GM23338 (cell line): ENCODE data around the gene DIP2C. TPM values are rescaled to one million over a fixed set of nuclear protein-coding genes. Genes with fewer than 3 reads are reported as not detected.

ENCODE experiments used
- ATAC-seq: fragments of 200-7000 bp; cut with Tn5 transposase; 3 replicates; pipeline ENCODE4 v1.9.1; 2020
- DNase-seq: peaks from one replicate; pipeline ENCODE4 v3.0.0-alpha.2; 2015; ENCODE audit warnings: low spot score
- H2AFZ ChIP-seq: fragments of 200-600 bp; sonication (generic); 2 replicates; pipeline ENCODE4 v1.8.0; 2016; ENCODE audit warnings: antibody characterized with exemption, mild to moderate bottlenecking, moderate library complexity
- H3F3A ChIP-seq: fragments of 200-600 bp; sonication (generic); replicated peaks from 2 replicates; pipeline ENCODE4 v1.8.0; 2017; ENCODE audit warnings: antibody characterized with exemption, mixed run types, low read depth
- H3K27ac ChIP-seq: fragments of 200-600 bp; sonication (generic); 2 replicates; pipeline ENCODE4 v1.6.1; 2016; ENCODE audit warnings: low read depth
- H3K27me3 ChIP-seq: fragments of 200-600 bp; sonication (generic); 2 replicates; pipeline ENCODE4 v1.8.0; 2016; ENCODE audit warnings: mild to moderate bottlenecking, mixed run types, moderate library complexity; ENCODE audit not compliant: insufficient read depth
- H3K36me3 ChIP-seq: fragments of 200-600 bp; sonication (generic); 2 replicates; pipeline ENCODE4 v1.8.0; 2016; ENCODE audit warnings: mild to moderate bottlenecking; ENCODE audit not compliant: insufficient read depth
- H3K4me1 ChIP-seq: fragments of 200-600 bp; sonication (generic); 2 replicates; pipeline ENCODE4 v1.8.0; 2016; ENCODE audit warnings: mild to moderate bottlenecking, moderate library complexity; ENCODE audit not compliant: insufficient read depth
- H3K4me2 ChIP-seq: fragments of 200-600 bp; sonication (generic); 2 replicates; pipeline ENCODE4 v1.7.1; 2017; ENCODE audit warnings: mixed run types
- H3K4me3 ChIP-seq: fragments of 200-600 bp; sonication (generic); 2 replicates; pipeline ENCODE4 v1.6.1; 2016; ENCODE audit warnings: mixed run types
- H3K79me2 ChIP-seq: fragments of 200-600 bp; sonication (generic); replicated peaks from 2 replicates; pipeline ENCODE4 v1.8.0; 2017; ENCODE audit warnings: mild to moderate bottlenecking; ENCODE audit not compliant: insufficient read depth
- H3K9me2 ChIP-seq: fragments of 200-600 bp; sonication (generic); 2 replicates; pipeline ENCODE4 v1.8.0; 2017; ENCODE audit not compliant: insufficient read depth
- H4K20me1 ChIP-seq: fragments of 200-600 bp; sonication (generic); replicated peaks from 2 replicates; pipeline ENCODE4 v1.8.0; 2017; ENCODE audit warnings: mild to moderate bottlenecking; ENCODE audit not compliant: insufficient read depth
- H3K27ac Mint-ChIP-seq: 2 replicates; pipeline ENCODE4 v1.8.0; 2020; ENCODE audit warnings: inconsistent platforms, mild to moderate bottlenecking, moderate library complexity, mixed read lengths
- H3K27me3 Mint-ChIP-seq: 3 replicates; pipeline ENCODE4 v1.8.0; 2022; ENCODE audit warnings: low read depth, mild to moderate bottlenecking, moderate library complexity, mixed read lengths, inconsistent platforms; ENCODE audit not compliant: insufficient read depth, poor library complexity
- H3K36me3 Mint-ChIP-seq: 3 replicates; pipeline ENCODE4 v1.8.0; 2021; ENCODE audit warnings: low read depth, mild to moderate bottlenecking, inconsistent platforms, moderate library complexity, mixed read lengths
- H3K4me1 Mint-ChIP-seq: 3 replicates; pipeline ENCODE4 v1.8.0; 2020; ENCODE audit warnings: mild to moderate bottlenecking, inconsistent platforms, mixed read lengths
- H3K4me3 Mint-ChIP-seq: 3 replicates; pipeline ENCODE4 v1.8.0; 2021; ENCODE audit warnings: moderate library complexity, mild to moderate bottlenecking, inconsistent platforms, mixed read lengths
- H3K9me3 Mint-ChIP-seq: 3 replicates; pipeline ENCODE4 v1.8.0; 2020; ENCODE audit warnings: moderate library complexity, mild to moderate bottlenecking, inconsistent platforms, mixed read lengths
- CREB1 ChIP-seq: fragments of 250-450 bp; sonication (Bioruptor Pico); IDR thresholded peaks from 2 replicates; pipeline ENCODE4 v1.5.0; 2020; ENCODE audit warnings: low read depth, mild to moderate bottlenecking, moderate library complexity
- CTCF ChIP-seq, 2 experiments: fragments of 200-600 bp in 1 of 2; sonication (generic) in 1 of 2; conservative IDR thresholded peaks; 2 replicates each; pipeline versions ENCODE4 v1.5.1 to v1.6.1; 2016 to 2017; ENCODE audit warnings: antibody characterized with exemption in 2 of 2, low read depth in 2 of 2, mild to moderate bottlenecking in 2 of 2, moderate library complexity in 1 of 2
- ETS1 ChIP-seq: IDR thresholded peaks from 2 replicates; pipeline ENCODE4 v1.6.1; 2016; ENCODE audit warnings: antibody characterized with exemption
- EZH2phosphoT487 ChIP-seq: fragments of 200-600 bp; sonication (generic); IDR thresholded peaks from one replicate; pipeline ENCODE4 v1.8.1; 2018; ENCODE audit warnings: antibody characterized with exemption; ENCODE audit not compliant: unreplicated experiment
- JUNB ChIP-seq: IDR thresholded peaks from one replicate; pipeline ENCODE4 v1.6.1; 2016; ENCODE audit warnings: antibody characterized with exemption; ENCODE audit not compliant: unreplicated experiment
- POLR2AphosphoS5 ChIP-seq: IDR thresholded peaks from 2 replicates; pipeline ENCODE4 v1.6.1; 2016; ENCODE audit warnings: antibody characterized with exemption, low read depth
- REST ChIP-seq: IDR thresholded peaks from one replicate; pipeline ENCODE4 v1.6.1; 2018; ENCODE audit warnings: antibody characterized with exemption; ENCODE audit not compliant: unreplicated experiment
- ZNF114 ChIP-seq: fragments of 250-450 bp; sonication (Bioruptor Pico); IDR thresholded peaks from 2 replicates; pipeline ENCODE4 v1.5.0; 2020; ENCODE audit warnings: mild to moderate bottlenecking, moderate library complexity
- ZNF331 ChIP-seq: fragments of 250-450 bp; sonication (Bioruptor Pico); IDR thresholded peaks from 2 replicates; pipeline ENCODE4 v1.5.0; 2020; ENCODE audit warnings: low read depth, mild to moderate bottlenecking, moderate library complexity
- ZNF462 ChIP-seq: fragments of 250-450 bp; sonication (Bioruptor Pico); IDR thresholded peaks from 2 replicates; pipeline ENCODE4 v1.5.0; 2020; ENCODE audit warnings: mild to moderate bottlenecking, moderate library complexity
- polyA plus RNA-seq: library from polyadenylated mRNA; unstranded; fragments of >200 nt; fragmentation: Nextera tagmentation; extraction: Ambion mirVana; gene quantifications from 2 replicates; pipeline ENCODE4 v1.2.1, GENCODE V29; 2016
- total RNA-seq: library from RNA; depleted of rRNA; stranded (reverse); fragments of >200 nt; shearing (Covaris generic); gene quantifications from 2 replicates; pipeline ENCODE4 v1.2.3, GENCODE V29; 2014

Gene DIP2C
- total and polyA plus RNA-seq, 2 experiments from 2014 or later, result 5.1 to 7.7 TPM

- Histone ChIP-seq H3F3A (no peaks in the 10 kb centered on the region), H3K27ac (no peak overlapping the region), H3K79me2 (peaks cover 24% of the 10 kb centered on the region), H3K4me3 (no peak overlapping the region), H3K36me3 (no peaks in the 10 kb centered on the region), H3K9me2 (no peaks in the 10 kb centered on the region), H3K4me1 (no peaks in the 10 kb centered on the region), H3K27me3 (no peaks in the 10 kb centered on the region), H2AFZ (no peak overlapping the region), H4K20me1 (peaks cover 1% of the 10 kb centered on the region; the same call in 1 of the 2 replicates), H3K4me2 (no peak overlapping the region)
- ATAC-seq (no peak), DNase-seq (no peak)
- Mint-ChIP-seq H3K36me3 (no peaks in the 10 kb centered on the region), H3K4me3 (no peak overlapping the region), H3K27me3 (peaks cover 9% of the 10 kb centered on the region), H3K27ac (no peak overlapping the region), H3K9me3 (no peaks in the 10 kb centered on the region), H3K4me1 (peaks cover 13% of the 10 kb centered on the region)
- TF ChIP-seq ETS1 (no peak), JUNB (no peak), CREB1 (CRISPR knock-in tag) (no peak), ZNF462 (CRISPR knock-in tag) (no peak), CTCF (conservative IDR thresholded peaks at IDR 0.05; ENCODE audit: low read depth in 2 of 2) (no peak), EZH2phosphoT487 (no peak), REST (no peak), ZNF114 (CRISPR knock-in tag) (no peak), POLR2AphosphoS5 (no peak), ZNF331 (CRISPR knock-in tag) (no peak)
Measured at GRCh38 chr10:593421-593820, 96.0 kb downstream of the DIP2C start.
